ENCODE results near the gene TUG1.

- TF ChIP-seq CTCF (IDR thresholded peaks at IDR 0.05 in 4 of 5, conservative IDR thresholded peaks at IDR 0.05 in 1 of 5): no peak
- TF ChIP-seq POLR2A (IDR thresholded peaks at IDR 0.05): no peak
These were observed 37.3 kb upstream of the TUG1 start for GRCh38 chr22:30931541-30932300.

All from gastrocnemius medialis (tissue), 4 donors.